Measurements from ENCODE around the gene SIT1.
A peak's percentile ranks its signal among the peaks of the same experiment; 100 is the strongest.

Gene SIT1

DNA sequence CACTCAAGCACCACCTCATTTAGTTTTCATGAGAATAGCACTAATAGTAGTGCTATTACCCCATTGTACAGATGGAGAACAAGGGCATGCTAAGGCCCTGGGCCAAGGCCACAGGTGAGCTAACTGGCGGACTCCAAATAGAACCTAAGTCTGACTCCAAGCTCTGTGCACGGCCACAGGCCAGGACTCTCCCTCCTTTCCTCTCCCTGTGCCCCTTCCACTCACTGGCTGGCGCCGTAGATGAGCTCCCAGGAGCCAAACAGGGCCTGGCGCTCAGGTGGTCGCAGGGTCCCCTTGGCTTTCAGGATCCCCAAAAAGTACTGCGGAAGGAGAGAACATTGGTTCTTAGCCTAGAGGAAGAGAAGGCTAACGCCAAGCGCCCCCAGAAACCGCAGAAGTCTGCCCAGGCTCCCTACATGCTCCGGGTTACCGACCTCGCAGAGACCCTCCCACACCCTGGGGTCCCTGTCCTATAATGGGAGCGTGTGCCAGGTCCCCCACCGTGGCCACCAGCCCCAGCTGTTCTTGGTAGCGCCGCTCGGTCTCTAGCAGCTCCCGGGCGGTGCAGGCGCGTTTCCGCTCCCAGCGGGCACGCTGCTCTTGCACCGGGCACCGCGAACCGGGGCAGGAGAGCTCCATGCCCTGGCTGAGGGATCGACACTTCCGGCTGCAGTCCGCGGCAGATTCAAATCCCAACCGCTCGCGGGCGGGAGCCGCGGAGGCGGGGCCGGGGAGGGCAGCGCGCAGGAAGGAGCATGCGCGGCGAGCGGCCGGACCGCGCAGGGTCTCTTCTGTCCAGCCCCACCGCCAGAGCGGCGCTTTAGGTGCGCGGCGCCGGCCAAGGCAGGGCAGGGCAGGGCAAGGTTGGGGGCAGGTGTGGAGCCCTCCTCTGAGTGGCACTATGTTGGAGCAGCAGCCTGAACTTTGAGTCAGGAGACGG is 14.1 kb upstream of the SIT1 start, which contains the start of gene ARHGEF39 (continued):
- no peak for TF ChIP-seq ZNF521 (tag by site-specific recombination; IDR thresholded peaks at IDR 0.05)
- TF ChIP-seq, protein P1, sequence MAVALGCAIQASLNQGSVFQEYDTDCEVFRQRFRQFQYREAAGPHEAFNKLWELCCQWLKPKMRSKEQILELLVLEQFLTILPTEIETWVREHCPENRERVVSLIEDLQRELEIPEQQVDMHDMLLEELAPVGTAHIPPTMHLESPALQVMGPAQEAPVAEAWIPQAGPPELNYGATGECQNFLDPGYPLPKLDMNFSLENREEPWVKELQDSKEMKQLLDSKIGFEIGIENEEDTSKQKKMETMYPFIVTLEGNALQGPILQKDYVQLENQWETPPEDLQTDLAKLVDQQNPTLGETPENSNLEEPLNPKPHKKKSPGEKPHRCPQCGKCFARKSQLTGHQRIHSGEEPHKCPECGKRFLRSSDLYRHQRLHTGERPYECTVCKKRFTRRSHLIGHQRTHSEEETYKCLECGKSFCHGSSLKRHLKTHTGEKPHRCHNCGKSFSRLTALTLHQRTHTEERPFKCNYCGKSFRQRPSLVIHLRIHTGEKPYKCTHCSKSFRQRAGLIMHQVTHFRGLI (tag by site-specific recombination; IDR thresholded peaks at IDR 0.05): no peak; the same call in 1 of the 2 replicates
- TF ChIP-seq ZBTB7A (tag by site-specific recombination; IDR thresholded peaks at IDR 0.05; ENCODE audit: low read depth): no peak
- TF ChIP-seq ZNF335 (tag by site-specific recombination; conservative IDR thresholded peaks at IDR 0.05): peak; percentile 80
- no peak for TF ChIP-seq ZNF354C (tag by site-specific recombination; IDR thresholded peaks at IDR 0.05; ENCODE audit: borderline replicate concordance, low read depth)
- TF ChIP-seq, protein P2, sequence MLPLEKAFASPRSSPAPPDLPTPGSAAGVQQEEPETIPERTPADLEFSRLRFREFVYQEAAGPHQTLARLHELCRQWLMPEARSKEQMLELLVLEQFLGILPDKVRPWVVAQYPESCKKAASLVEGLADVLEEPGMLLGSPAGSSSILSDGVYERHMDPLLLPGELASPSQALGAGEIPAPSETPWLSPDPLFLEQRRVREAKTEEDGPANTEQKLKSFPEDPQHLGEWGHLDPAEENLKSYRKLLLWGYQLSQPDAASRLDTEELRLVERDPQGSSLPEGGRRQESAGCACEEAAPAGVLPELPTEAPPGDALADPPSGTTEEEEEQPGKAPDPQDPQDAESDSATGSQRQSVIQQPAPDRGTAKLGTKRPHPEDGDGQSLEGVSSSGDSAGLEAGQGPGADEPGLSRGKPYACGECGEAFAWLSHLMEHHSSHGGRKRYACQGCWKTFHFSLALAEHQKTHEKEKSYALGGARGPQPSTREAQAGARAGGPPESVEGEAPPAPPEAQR (tag by site-specific recombination; IDR thresholded peaks at IDR 0.05): no peak
- TF ChIP-seq ZNF776 (tag by site-specific recombination; IDR thresholded peaks at IDR 0.05; ENCODE audit: borderline replicate concordance): no peak
- TF ChIP-seq, protein P3, sequence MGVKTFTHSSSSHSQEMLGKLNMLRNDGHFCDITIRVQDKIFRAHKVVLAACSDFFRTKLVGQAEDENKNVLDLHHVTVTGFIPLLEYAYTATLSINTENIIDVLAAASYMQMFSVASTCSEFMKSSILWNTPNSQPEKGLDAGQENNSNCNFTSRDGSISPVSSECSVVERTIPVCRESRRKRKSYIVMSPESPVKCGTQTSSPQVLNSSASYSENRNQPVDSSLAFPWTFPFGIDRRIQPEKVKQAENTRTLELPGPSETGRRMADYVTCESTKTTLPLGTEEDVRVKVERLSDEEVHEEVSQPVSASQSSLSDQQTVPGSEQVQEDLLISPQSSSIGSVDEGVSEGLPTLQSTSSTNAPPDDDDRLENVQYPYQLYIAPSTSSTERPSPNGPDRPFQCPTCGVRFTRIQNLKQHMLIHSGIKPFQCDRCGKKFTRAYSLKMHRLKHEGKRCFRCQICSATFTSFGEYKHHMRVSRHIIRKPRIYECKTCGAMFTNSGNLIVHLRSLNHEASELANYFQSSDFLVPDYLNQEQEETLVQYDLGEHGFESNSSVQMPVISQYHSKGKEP (tag by site-specific recombination; IDR thresholded peaks at IDR 0.05): peak; percentile 28; the same call in 1 of the 2 replicates
- TF ChIP-seq SETDB1 (IDR thresholded peaks at IDR 0.05; ENCODE audit: insufficient read length, low read length): no peak
- TF ChIP-seq WT1 (tag by site-specific recombination; IDR thresholded peaks at IDR 0.05): no peak
- TF ChIP-seq ZNF10 (tag by site-specific recombination; IDR thresholded peaks at IDR 0.05): no peak
- no peak for TF ChIP-seq OVOL3 (tag by site-specific recombination; IDR thresholded peaks at IDR 0.05)
- no peak for TF ChIP-seq ZNF114 (tag by site-specific recombination; IDR thresholded peaks at IDR 0.05)
- TF ChIP-seq, protein P4, sequence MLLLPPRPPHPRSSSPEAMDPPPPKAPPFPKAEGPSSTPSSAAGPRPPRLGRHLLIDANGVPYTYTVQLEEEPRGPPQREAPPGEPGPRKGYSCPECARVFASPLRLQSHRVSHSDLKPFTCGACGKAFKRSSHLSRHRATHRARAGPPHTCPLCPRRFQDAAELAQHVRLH (tag by site-specific recombination; IDR thresholded peaks at IDR 0.05): no peak
- no peak for TF ChIP-seq GLI4 (tag by site-specific recombination; IDR thresholded peaks at IDR 0.05)
- TF ChIP-seq, protein P5, sequence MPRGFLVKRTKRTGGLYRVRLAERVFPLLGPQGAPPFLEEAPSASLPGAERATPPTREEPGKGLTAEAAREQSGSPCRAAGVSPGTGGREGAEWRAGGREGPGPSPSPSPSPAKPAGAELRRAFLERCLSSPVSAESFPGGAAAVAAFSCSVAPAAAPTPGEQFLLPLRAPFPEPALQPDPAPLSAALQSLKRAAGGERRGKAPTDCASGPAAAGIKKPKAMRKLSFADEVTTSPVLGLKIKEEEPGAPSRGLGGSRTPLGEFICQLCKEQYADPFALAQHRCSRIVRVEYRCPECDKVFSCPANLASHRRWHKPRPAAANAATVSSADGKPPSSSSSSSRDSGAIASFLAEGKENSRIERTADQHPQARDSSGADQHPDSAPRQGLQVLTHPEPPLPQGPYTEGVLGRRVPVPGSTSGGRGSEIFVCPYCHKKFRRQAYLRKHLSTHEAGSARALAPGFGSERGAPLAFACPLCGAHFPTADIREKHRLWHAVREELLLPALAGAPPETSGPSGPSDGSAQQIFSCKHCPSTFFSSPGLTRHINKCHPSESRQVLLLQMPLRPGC (tag by site-specific recombination; IDR thresholded peaks at IDR 0.05): no peak
- no peak for TF ChIP-seq BCL11B (tag by site-specific recombination; IDR thresholded peaks at IDR 0.05; ENCODE audit: low read depth)
- TF ChIP-seq, protein P6, sequence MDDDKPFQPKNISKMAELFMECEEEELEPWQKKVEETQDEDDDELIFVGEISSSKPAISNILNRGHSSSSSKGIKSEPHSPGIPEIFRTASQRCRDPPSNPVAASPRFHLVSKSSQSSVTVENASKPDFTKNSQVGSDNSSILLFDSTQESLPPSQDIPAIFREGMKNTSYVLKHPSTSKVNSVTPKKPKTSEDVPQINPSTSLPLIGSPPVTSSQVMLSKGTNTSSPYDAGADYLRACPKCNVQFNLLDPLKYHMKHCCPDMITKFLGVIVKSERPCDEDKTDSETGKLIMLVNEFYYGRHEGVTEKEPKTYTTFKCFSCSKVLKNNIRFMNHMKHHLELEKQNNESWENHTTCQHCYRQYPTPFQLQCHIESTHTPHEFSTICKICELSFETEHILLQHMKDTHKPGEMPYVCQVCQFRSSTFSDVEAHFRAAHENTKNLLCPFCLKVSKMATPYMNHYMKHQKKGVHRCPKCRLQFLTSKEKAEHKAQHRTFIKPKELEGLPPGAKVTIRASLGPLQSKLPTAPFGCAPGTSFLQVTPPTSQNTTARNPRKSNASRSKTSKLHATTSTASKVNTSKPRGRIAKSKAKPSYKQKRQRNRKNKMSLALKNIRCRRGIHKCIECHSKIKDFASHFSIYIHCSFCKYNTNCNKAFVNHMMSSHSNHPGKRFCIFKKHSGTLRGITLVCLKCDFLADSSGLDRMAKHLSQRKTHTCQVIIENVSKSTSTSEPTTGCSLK (tag by site-specific recombination; IDR thresholded peaks at IDR 0.05): no peak
- TF ChIP-seq, protein P7, sequence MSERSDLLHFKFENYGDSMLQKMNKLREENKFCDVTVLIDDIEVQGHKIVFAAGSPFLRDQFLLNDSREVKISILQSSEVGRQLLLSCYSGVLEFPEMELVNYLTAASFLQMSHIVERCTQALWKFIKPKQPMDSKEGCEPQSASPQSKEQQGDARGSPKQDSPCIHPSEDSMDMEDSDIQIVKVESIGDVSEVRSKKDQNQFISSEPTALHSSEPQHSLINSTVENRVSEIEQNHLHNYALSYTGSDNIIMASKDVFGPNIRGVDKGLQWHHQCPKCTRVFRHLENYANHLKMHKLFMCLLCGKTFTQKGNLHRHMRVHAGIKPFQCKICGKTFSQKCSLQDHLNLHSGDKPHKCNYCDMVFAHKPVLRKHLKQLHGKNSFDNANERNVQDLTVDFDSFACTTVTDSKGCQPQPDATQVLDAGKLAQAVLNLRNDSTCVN (tag by site-specific recombination; optimal IDR thresholded peaks at IDR 0.05): peak; percentile 97
- no peak for TF ChIP-seq GFI1B (tag by site-specific recombination; IDR thresholded peaks at IDR 0.05)
- TF ChIP-seq ZSCAN16 (tag by site-specific recombination; IDR thresholded peaks at IDR 0.05): no peak
- TF ChIP-seq HOXD13 (CRISPR knock-in tag; IDR thresholded peaks at IDR 0.05; ENCODE audit: borderline replicate concordance): no peak
- TF ChIP-seq, protein P8, sequence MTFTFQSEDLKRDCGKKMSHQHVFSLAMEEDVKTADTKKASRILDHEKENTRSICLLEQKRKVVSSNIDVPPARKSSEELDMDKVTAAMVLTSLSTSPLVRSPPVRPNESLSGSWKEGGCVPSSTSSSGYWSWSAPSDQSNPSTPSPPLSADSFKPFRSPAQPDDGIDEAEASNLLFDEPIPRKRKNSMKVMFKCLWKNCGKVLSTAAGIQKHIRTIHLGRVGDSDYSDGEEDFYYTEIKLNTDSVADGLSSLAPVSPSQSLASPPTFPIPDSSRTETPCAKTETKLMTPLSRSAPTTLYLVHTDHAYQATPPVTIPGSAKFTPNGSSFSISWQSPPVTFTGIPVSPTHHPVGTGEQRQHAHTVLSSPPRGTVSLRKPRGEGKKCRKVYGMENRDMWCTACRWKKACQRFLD (tag by site-specific recombination; IDR thresholded peaks at IDR 0.05): no peak
- TF ChIP-seq ZSCAN30 (tag by site-specific recombination; IDR thresholded peaks at IDR 0.05): 0 out of 2 replicates have a peak, but pooled peaks have one; percentile 20
- TF ChIP-seq ZNF112 (tag by site-specific recombination; IDR thresholded peaks at IDR 0.05): no peak
- peak; percentile 60 for TF ChIP-seq GLIS2 (tag by site-specific recombination; IDR thresholded peaks at IDR 0.05)
- TF ChIP-seq OSR2 (tag by site-specific recombination; IDR thresholded peaks at IDR 0.05): no peak
- TF ChIP-seq ZNF121 (tag by site-specific recombination; IDR thresholded peaks at IDR 0.05): no peak
